ENCODE measurements around the gene CCDC110.

DNA sequence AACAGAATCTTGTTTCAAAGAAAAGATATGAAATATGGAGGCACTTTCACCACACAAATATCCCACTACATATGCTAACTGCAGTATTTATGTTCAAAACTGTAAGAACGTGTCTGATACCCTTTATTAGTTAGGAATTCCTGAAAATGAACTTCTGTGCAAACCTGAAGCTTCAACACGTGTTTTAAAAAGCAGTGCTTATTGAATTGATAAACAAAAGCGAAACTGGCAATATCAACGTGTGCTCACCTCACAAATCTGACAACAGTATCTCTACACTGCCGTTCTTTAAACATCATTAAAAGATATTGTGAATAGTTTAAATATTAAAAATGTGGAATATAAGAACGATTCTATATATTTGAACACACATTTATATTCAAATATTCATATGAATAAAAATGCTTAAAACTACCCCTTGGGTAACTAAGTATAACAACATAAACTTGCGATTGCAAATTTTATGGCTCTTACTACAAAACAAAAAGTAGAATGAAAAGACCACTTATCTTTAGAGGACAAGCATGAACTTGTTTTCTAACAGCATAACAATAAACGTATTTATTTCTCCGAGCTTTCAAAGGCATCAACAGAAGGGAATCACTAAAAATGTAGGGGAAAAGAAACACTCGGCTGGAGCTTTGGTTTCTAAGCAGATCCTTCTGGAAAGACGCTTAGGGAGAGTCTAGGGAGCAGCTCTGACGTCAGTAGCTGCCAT lies 76.1 kb downstream of the CCDC110 start, which contains the start of gene LRP2BP:
- TF ChIP-seq, protein P1, sequence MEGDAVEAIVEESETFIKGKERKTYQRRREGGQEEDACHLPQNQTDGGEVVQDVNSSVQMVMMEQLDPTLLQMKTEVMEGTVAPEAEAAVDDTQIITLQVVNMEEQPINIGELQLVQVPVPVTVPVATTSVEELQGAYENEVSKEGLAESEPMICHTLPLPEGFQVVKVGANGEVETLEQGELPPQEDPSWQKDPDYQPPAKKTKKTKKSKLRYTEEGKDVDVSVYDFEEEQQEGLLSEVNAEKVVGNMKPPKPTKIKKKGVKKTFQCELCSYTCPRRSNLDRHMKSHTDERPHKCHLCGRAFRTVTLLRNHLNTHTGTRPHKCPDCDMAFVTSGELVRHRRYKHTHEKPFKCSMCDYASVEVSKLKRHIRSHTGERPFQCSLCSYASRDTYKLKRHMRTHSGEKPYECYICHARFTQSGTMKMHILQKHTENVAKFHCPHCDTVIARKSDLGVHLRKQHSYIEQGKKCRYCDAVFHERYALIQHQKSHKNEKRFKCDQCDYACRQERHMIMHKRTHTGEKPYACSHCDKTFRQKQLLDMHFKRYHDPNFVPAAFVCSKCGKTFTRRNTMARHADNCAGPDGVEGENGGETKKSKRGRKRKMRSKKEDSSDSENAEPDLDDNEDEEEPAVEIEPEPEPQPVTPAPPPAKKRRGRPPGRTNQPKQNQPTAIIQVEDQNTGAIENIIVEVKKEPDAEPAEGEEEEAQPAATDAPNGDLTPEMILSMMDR (IDR thresholded peaks at IDR 0.05; ENCODE audit: low read length), result no peak
- no peak for TF ChIP-seq EZH2 (optimal IDR thresholded peaks at IDR 0.05; ENCODE audit: low read depth, low read length)
